ENCODE results near the gene IKZF2. TPM values are rescaled to one million over a fixed set of nuclear protein-coding genes. Genes with fewer than 3 reads are reported as not detected.

Gene IKZF2
- total and polyA plus RNA-seq, 7 experiments from 2014 or later: 0.26 to 23.4 (median 6.1) TPM

DNA sequence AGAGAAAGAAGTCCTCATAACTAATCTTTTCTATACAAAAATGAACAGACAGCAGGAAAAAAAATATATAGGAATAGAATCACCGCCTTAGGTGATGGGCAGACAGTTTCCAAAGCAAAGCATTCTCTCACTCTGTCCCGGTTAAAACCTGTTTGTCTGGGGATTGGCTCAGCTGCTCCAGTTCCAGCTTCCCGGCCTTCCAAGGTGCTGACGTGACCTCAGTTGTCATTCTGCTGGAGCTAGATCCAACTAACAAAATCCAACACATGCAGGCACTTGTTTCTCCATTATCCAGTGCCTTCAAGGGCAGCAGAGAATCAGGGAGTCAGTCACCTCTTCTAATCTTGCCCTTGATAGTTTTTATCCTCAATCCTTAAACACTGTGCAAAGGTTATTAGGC lies 52.8 kb downstream of the IKZF2 start:
- intact Hi-C loops (cut with micrococcal nuclease): no loop called here
- no peak overlapping the region for H3K4me3 ChIP-seq (ENCODE audit: low read length)
- ChIA-PET POLR2A (no interaction called here), CTCF (no interaction called here)
- no peaks in the 10 kb centered on the region for H3K36me3 ChIP-seq (ENCODE audit: control insufficient read depth in 2 of 3, insufficient read depth in 3 of 3, low read length in 3 of 3)
- H3K27me3 ChIP-seq (ENCODE audit: control insufficient read depth in 2 of 2, insufficient read depth in 2 of 2, low read length in 2 of 2): no peaks in the 10 kb centered on the region
- ATAC-seq (no peak), DNase-seq (no peak)
- Mint-ChIP-seq H3K27ac (no peak overlapping the region), H3K36me3 (no peaks in the 10 kb centered on the region), H3K4me1 (peaks cover 0 to 30% (median 7%) of the 10 kb centered on the region in 7 donors), H3K4me3 (peak overlapping the region in 1 of 10 donors; percentile 6), H3K27me3 (no peaks in the 10 kb centered on the region), H3K9me3 (no peaks in the 10 kb centered on the region)
- peaks cover 0 to 5% of the 10 kb centered on the region in 2 donors for H3K4me1 ChIP-seq (ENCODE audit: control insufficient read depth in 2 of 2, insufficient read depth in 2 of 2, low read length in 2 of 2)
- H3K27ac ChIP-seq (ENCODE audit: low read depth, low read length): no peak overlapping the region
- H3K9me3 ChIP-seq (ENCODE audit: control insufficient read depth in 2 of 3, low read length in 3 of 3): no peaks in the 10 kb centered on the region

DNA sequence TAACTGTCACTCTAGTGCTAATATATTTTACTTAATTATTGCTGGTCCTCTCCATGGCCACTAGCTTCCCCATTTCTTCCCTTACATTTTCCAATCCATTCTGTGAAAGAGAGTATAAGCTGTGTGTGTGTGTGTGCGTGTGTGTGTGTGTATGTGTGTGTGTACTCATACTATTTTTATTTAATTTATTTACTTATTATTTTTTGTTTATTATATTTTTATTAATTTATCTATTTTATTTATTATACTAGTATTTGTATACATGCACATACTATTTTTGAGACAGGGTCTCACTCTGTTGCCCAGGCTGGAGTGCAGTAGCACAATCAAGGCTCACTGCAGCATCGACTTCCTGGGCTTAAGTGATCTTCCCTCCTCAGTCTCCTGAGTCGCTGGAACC lies 59.6 kb downstream of the IKZF2 start:
- no peaks in the 10 kb centered on the region for H3K4me1 Mint-ChIP-seq
- H3K27ac ChIP-seq (ENCODE audit: low read depth, low read length): no peak overlapping the region
- ATAC-seq: no peak

DNA sequence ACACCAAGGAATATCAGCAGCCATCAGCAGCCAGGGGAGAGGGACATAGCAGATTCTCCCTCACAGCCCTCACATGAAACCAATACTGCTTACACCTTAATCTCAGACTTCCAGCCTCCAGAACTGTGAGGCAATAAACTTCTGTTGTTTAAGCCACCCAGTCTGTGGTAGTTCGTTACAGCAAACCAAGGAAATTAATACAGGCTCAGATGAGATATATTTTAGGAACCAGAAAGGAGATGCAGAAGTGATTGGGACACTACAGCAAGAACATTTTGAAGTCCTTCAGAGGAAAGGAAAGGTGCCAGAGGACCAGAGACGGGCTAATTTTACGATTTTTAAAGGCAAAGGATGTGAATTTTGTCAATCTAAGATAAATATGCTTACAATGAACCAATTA lies 60.6 kb downstream of the IKZF2 start:
- POLR2A ChIA-PET: no interaction called here
- Mint-ChIP-seq H3K36me3 (no peaks in the 10 kb centered on the region), H3K4me1 (peaks cover 0 to 5% (median 0%) of the 10 kb centered on the region in 7 donors), H3K27me3 (no peaks in the 10 kb centered on the region), H3K27ac (no peak overlapping the region), H3K9me3 (peaks cover 0 to 10% (median 0%) of the 10 kb centered on the region in 11 donors), H3K4me3 (no peak overlapping the region)
- no peaks in the 10 kb centered on the region for H3K4me1 ChIP-seq (ENCODE audit: control insufficient read depth in 2 of 2, insufficient read depth in 2 of 2, low read length in 2 of 2)
- H3K36me3 ChIP-seq (ENCODE audit: control insufficient read depth in 2 of 3, insufficient read depth in 3 of 3, low read length in 3 of 3): no peaks in the 10 kb centered on the region
- H3K9me3 ChIP-seq (ENCODE audit: control insufficient read depth in 2 of 3, low read length in 3 of 3): no peaks in the 10 kb centered on the region
- H3K27me3 ChIP-seq (ENCODE audit: control insufficient read depth in 2 of 2, insufficient read depth in 2 of 2, low read length in 2 of 2): no peaks in the 10 kb centered on the region
- no peak overlapping the region for H3K27ac ChIP-seq (ENCODE audit: low read depth, low read length)
- no peak overlapping the region for H3K4me3 ChIP-seq (ENCODE audit: low read length)
- CTCF ChIA-PET: no interaction called here
- DNase-seq (no peak), ATAC-seq (no peak)
- intact Hi-C loops (cut with micrococcal nuclease): no loop called here

More for the DNA sequence above, 59.6 kb downstream of the IKZF2 start:
- Histone ChIP-seq H3K4me1 (ENCODE audit: control insufficient read depth in 2 of 2, insufficient read depth in 2 of 2, low read length in 2 of 2) (no peaks in the 10 kb centered on the region), H3K4me3 (ENCODE audit: low read length) (no peak overlapping the region), H3K36me3 (ENCODE audit: control insufficient read depth in 2 of 3, insufficient read depth in 3 of 3, low read length in 3 of 3) (no peaks in the 10 kb centered on the region), H3K27me3 (ENCODE audit: control insufficient read depth in 2 of 2, insufficient read depth in 2 of 2, low read length in 2 of 2) (no peaks in the 10 kb centered on the region), H3K9me3 (ENCODE audit: control insufficient read depth in 2 of 3, low read length in 3 of 3) (no peaks in the 10 kb centered on the region)
- Mint-ChIP-seq H3K9me3 (peaks cover 0 to 10% (median 0%) of the 10 kb centered on the region in 11 donors), H3K27me3 (no peaks in the 10 kb centered on the region), H3K4me3 (no peak overlapping the region), H3K36me3 (no peaks in the 10 kb centered on the region), H3K27ac (no peak overlapping the region)
- DNase-seq: no peak
- ChIA-PET POLR2A (no interaction called here), CTCF (no interaction called here)
- intact Hi-C loops (cut with micrococcal nuclease): no loop called here

DNA sequence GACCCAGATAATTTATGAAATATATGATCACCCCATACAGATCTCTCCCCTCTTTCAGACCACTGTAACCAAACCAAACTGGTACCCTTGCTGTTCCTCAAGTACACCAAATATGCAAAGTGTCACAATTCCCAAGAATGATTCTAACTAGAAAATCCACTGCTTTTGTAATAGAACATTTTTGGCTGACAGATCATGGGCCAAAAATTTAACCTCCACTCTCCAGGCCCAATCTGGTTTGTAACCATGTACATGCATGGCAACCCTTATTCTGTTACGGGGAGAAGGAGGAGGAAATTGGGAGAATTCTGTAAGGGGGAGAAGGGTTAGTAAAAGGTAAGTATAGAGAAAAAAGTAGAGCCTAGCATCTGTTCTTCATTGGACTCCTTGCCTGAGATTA lies 62.0 kb downstream of the IKZF2 start:
- no peak overlapping the region for H3K4me3 Mint-ChIP-seq
- intact Hi-C loops (cut with micrococcal nuclease): no loop called here
- Histone ChIP-seq H3K9me3 (ENCODE audit: control insufficient read depth in 2 of 3, low read length in 3 of 3) (no peaks in the 10 kb centered on the region), H3K27ac (ENCODE audit: low read depth, low read length) (no peak overlapping the region), H3K36me3 (ENCODE audit: control insufficient read depth in 2 of 3, insufficient read depth in 3 of 3, low read length in 3 of 3) (no peaks in the 10 kb centered on the region), H3K4me1 (ENCODE audit: control insufficient read depth in 2 of 2, insufficient read depth in 2 of 2, low read length in 2 of 2) (no peaks in the 10 kb centered on the region), H3K27me3 (ENCODE audit: control insufficient read depth in 2 of 2, insufficient read depth in 2 of 2, low read length in 2 of 2) (no peaks in the 10 kb centered on the region), H3K4me3 (ENCODE audit: low read length) (no peak overlapping the region)
- no peaks in the 10 kb centered on the region for H3K36me3 Mint-ChIP-seq
- peaks cover 0 to 5% (median 0%) of the 10 kb centered on the region in 7 donors for H3K4me1 Mint-ChIP-seq
- peaks cover 0 to 10% (median 0%) of the 10 kb centered on the region in 11 donors for H3K9me3 Mint-ChIP-seq
- H3K27me3 Mint-ChIP-seq: no peaks in the 10 kb centered on the region
- POLR2A ChIA-PET: no interaction called here
- no peak for ATAC-seq
- CTCF ChIA-PET: no interaction called here
- no peak overlapping the region for H3K27ac Mint-ChIP-seq
- DNase-seq: no peak

DNA sequence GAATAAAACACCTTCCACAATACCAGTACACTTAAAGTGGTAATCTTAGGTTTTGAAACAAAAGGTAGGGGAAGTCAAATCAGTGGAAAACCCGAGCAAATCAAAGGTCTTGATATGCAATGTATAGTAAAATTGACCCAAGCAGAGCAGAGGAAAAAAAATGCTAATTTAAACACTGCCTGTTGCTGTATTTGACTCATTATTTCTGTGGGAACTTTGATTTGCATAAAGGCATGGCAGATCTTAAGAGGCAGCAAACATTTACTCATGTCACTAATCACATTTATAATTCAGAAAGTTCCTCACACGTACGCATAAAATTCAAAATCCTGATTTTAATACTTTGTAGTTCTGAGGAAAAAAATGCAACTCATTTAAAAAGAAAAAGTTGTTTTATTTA lies 64.4 kb downstream of the IKZF2 start:
- no peaks in the 10 kb centered on the region for H3K4me1 ChIP-seq (ENCODE audit: control insufficient read depth in 2 of 2, insufficient read depth in 2 of 2, low read length in 2 of 2)
- Mint-ChIP-seq H3K27me3 (no peaks in the 10 kb centered on the region), H3K4me3 (no peak overlapping the region), H3K27ac (no peak overlapping the region), H3K4me1 (peaks cover 0 to 5% (median 0%) of the 10 kb centered on the region in 7 donors), H3K36me3 (no peaks in the 10 kb centered on the region), H3K9me3 (peaks cover 0 to 10% (median 0%) of the 10 kb centered on the region in 11 donors)
- no peak for ATAC-seq
- no peak for DNase-seq
- POLR2A ChIA-PET: no interaction called here
- no peaks in the 10 kb centered on the region for H3K27me3 ChIP-seq (ENCODE audit: control insufficient read depth in 2 of 2, insufficient read depth in 2 of 2, low read length in 2 of 2)
- H3K9me3 ChIP-seq (ENCODE audit: control insufficient read depth in 2 of 3, low read length in 3 of 3): no peaks in the 10 kb centered on the region
- no peak overlapping the region for H3K27ac ChIP-seq (ENCODE audit: low read depth, low read length)
- H3K36me3 ChIP-seq (ENCODE audit: control insufficient read depth in 2 of 3, insufficient read depth in 3 of 3, low read length in 3 of 3): no peaks in the 10 kb centered on the region
- CTCF ChIA-PET: no interaction called here
- H3K4me3 ChIP-seq (ENCODE audit: low read length): no peak overlapping the region
- intact Hi-C loops (cut with micrococcal nuclease): no loop called here

DNA sequence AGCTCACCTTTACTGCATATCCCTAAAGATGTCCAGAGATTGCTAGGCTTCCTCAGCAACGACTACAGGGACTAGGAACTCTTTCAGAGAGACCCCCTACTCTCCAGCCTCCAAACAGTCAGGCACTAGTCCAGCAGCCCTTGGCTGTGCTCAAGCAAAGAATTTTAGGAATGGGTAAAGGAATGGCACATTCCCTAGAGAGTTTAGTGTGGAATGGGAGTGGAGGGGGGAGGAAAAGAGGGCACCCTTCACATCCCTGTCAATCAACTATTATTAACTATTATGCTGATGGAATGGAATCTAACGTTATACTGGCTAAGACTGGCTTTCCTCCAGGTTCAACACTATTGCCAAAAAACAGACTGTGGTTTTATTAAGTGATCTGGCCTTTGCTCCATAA lies 64.8 kb downstream of the IKZF2 start:
- no peak overlapping the region for H3K27ac Mint-ChIP-seq
- H3K27me3 Mint-ChIP-seq: no peaks in the 10 kb centered on the region
- no peaks in the 10 kb centered on the region for H3K36me3 ChIP-seq (ENCODE audit: control insufficient read depth in 2 of 3, insufficient read depth in 3 of 3, low read length in 3 of 3)
- H3K4me3 Mint-ChIP-seq: no peak overlapping the region
- no peaks in the 10 kb centered on the region for H3K27me3 ChIP-seq (ENCODE audit: control insufficient read depth in 2 of 2, insufficient read depth in 2 of 2, low read length in 2 of 2)
- peaks cover 0 to 5% (median 0%) of the 10 kb centered on the region in 7 donors for H3K4me1 Mint-ChIP-seq
- H3K27ac ChIP-seq (ENCODE audit: low read depth, low read length): no peak overlapping the region
- H3K36me3 Mint-ChIP-seq: no peaks in the 10 kb centered on the region
- CTCF ChIA-PET: no interaction called here
- no peak for ATAC-seq
- DNase-seq: no peak
- no peak overlapping the region for H3K4me3 ChIP-seq (ENCODE audit: low read length)
- POLR2A ChIA-PET: no interaction called here
- H3K9me3 ChIP-seq (ENCODE audit: control insufficient read depth in 2 of 3, low read length in 3 of 3): no peaks in the 10 kb centered on the region
- intact Hi-C loops (cut with micrococcal nuclease): no loop called here
- peaks cover 0 to 10% (median 0%) of the 10 kb centered on the region in 11 donors for H3K9me3 Mint-ChIP-seq
- H3K4me1 ChIP-seq (ENCODE audit: control insufficient read depth in 2 of 2, insufficient read depth in 2 of 2, low read length in 2 of 2): no peaks in the 10 kb centered on the region

DNA sequence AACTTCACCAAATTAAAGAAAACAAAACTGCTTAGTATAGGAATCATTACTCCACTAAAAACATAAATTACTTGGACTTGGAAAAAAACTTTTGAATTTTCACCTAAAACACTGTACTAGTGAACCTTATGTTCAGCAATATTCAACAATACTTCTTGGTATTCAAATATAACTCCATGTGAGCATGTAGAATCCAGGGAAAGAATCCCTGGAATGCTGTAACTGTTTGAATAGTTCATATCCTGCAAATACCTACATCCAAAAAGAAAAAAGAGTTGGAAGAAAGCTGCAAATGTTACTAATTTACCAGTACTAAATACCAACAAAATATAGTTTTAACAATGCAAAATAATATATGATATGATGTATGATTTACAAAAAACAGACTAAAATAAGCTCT lies 65.4 kb downstream of the IKZF2 start:
- ATAC-seq: no peak
- no peak overlapping the region for H3K4me3 ChIP-seq (ENCODE audit: low read length)
- no peak for DNase-seq
- H3K9me3 ChIP-seq (ENCODE audit: control insufficient read depth in 2 of 3, low read length in 3 of 3): no peaks in the 10 kb centered on the region
- Mint-ChIP-seq H3K36me3 (no peaks in the 10 kb centered on the region), H3K4me1 (peaks cover 0 to 5% (median 0%) of the 10 kb centered on the region in 7 donors), H3K27ac (no peak overlapping the region), H3K9me3 (peaks cover 0 to 14% (median 0%) of the 10 kb centered on the region in 11 donors), H3K4me3 (no peak overlapping the region), H3K27me3 (no peaks in the 10 kb centered on the region)
- CTCF ChIA-PET: no interaction called here
- no peaks in the 10 kb centered on the region for H3K27me3 ChIP-seq (ENCODE audit: control insufficient read depth in 2 of 2, insufficient read depth in 2 of 2, low read length in 2 of 2)
- POLR2A ChIA-PET: no interaction called here
- intact Hi-C loops (cut with micrococcal nuclease): no loop called here
- H3K27ac ChIP-seq (ENCODE audit: low read depth, low read length): no peak overlapping the region
- H3K4me1 ChIP-seq (ENCODE audit: control insufficient read depth in 2 of 2, insufficient read depth in 2 of 2, low read length in 2 of 2): no peaks in the 10 kb centered on the region
- no peaks in the 10 kb centered on the region for H3K36me3 ChIP-seq (ENCODE audit: control insufficient read depth in 2 of 3, insufficient read depth in 3 of 3, low read length in 3 of 3)
